Large intestine (tissue), 12 donors: ENCODE results near the gene DISP2. TPM values are rescaled to one million over a fixed set of nuclear protein-coding genes. Genes with fewer than 3 reads are reported as not detected.

Experiments used
- DNase-seq, 2 donors: peaks; one replicate each; pipeline versions ENCODE4 v3.0.0 to v3.0.0-alpha.2; 2013
- H3K27ac ChIP-seq: one replicate; pipeline ENCODE4 v1.5.1; 2013; ENCODE audit warnings: low read length
- H3K27me3 ChIP-seq: 2 replicates; pipeline ENCODE4 v1.6.1; 2013; ENCODE audit warnings: low read length; ENCODE audit not compliant: control insufficient read depth, insufficient read depth
- H3K36me3 ChIP-seq: 2 replicates; pipeline ENCODE4 v1.6.1; 2013; ENCODE audit warnings: low read length; ENCODE audit not compliant: control insufficient read depth, insufficient read depth
- H3K4me1 ChIP-seq: one replicate; pipeline ENCODE4 v1.6.1; 2013; ENCODE audit warnings: low read length; ENCODE audit not compliant: control insufficient read depth, insufficient read depth
- H3K4me3 ChIP-seq: one replicate; pipeline ENCODE4 v1.5.1; 2013; ENCODE audit warnings: low read length
- H3K9me3 ChIP-seq: one replicate; pipeline ENCODE4 v1.6.1; 2013; ENCODE audit warnings: mild to moderate bottlenecking, low read depth, low read length, moderate library complexity; ENCODE audit not compliant: control insufficient read depth
- WGBS: methylation state at CpG from one replicate; pipeline ENCODE4 v1.1.5; 2013; ENCODE audit warnings: low lambda C conversion rate; ENCODE audit not compliant: insufficient coverage; 5-methylcytosine and 5-hydroxymethylcytosine counted together
- long read RNA-seq, 11 donors: transcript quantifications; one replicate each; lab custom pipeline, GENCODE V29; 2026
- polyA plus RNA-seq: library from polyadenylated mRNA; unstranded; fragments of 120-200 nt; gene quantifications from one replicate; pipeline ENCODE4 v1.2.1, GENCODE V29; 2013

Gene DISP2, protein sequence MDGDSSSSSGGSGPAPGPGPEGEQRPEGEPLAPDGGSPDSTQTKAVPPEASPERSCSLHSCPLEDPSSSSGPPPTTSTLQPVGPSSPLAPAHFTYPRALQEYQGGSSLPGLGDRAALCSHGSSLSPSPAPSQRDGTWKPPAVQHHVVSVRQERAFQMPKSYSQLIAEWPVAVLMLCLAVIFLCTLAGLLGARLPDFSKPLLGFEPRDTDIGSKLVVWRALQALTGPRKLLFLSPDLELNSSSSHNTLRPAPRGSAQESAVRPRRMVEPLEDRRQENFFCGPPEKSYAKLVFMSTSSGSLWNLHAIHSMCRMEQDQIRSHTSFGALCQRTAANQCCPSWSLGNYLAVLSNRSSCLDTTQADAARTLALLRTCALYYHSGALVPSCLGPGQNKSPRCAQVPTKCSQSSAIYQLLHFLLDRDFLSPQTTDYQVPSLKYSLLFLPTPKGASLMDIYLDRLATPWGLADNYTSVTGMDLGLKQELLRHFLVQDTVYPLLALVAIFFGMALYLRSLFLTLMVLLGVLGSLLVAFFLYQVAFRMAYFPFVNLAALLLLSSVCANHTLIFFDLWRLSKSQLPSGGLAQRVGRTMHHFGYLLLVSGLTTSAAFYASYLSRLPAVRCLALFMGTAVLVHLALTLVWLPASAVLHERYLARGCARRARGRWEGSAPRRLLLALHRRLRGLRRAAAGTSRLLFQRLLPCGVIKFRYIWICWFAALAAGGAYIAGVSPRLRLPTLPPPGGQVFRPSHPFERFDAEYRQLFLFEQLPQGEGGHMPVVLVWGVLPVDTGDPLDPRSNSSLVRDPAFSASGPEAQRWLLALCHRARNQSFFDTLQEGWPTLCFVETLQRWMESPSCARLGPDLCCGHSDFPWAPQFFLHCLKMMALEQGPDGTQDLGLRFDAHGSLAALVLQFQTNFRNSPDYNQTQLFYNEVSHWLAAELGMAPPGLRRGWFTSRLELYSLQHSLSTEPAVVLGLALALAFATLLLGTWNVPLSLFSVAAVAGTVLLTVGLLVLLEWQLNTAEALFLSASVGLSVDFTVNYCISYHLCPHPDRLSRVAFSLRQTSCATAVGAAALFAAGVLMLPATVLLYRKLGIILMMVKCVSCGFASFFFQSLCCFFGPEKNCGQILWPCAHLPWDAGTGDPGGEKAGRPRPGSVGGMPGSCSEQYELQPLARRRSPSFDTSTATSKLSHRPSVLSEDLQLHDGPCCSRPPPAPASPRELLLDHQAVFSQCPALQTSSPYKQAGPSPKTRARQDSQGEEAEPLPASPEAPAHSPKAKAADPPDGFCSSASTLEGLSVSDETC (N-terminal part only)
- polyA plus RNA-seq, result 4.6 TPM
- long read RNA-seq, donor 1, result 0 reads
- long read RNA-seq, donor 2, result 0 reads
- long read RNA-seq, donor 3, result 0 reads
- long read RNA-seq, donor 4, result 0 reads
- long read RNA-seq, donor 5, full-length matches to known transcripts, result 1 of 1 reads
- long read RNA-seq, donor 5, partial matches to known transcripts, result 0 of 1 reads
- long read RNA-seq, donor 5, other reads (novel, unspliced or antisense), result 0 of 1 reads
- long read RNA-seq, donor 6, partial matches to known transcripts, result 0 of 1 reads
- long read RNA-seq, donor 6, other reads (novel, unspliced or antisense), result 0 of 1 reads
- long read RNA-seq, donor 7, full-length matches to known transcripts, result 3 of 3 reads
- long read RNA-seq, donor 7, partial matches to known transcripts, result 0 of 3 reads
- long read RNA-seq, donor 7, other reads (novel, unspliced or antisense), result 0 of 3 reads
- long read RNA-seq, donor 8, result 0 reads
- long read RNA-seq, donor 9, result 0 reads
- long read RNA-seq, donor 10, full-length matches to known transcripts, result 2 of 2 reads
- long read RNA-seq, donor 10, partial matches to known transcripts, result 0 of 2 reads
- long read RNA-seq, donor 10, other reads (novel, unspliced or antisense), result 0 of 2 reads
- long read RNA-seq, donor 11, full-length matches to known transcripts, result 1 of 1 reads
- long read RNA-seq, donor 11, partial matches to known transcripts, result 0 of 1 reads
- long read RNA-seq, donor 11, other reads (novel, unspliced or antisense), result 0 of 1 reads

DNA sequence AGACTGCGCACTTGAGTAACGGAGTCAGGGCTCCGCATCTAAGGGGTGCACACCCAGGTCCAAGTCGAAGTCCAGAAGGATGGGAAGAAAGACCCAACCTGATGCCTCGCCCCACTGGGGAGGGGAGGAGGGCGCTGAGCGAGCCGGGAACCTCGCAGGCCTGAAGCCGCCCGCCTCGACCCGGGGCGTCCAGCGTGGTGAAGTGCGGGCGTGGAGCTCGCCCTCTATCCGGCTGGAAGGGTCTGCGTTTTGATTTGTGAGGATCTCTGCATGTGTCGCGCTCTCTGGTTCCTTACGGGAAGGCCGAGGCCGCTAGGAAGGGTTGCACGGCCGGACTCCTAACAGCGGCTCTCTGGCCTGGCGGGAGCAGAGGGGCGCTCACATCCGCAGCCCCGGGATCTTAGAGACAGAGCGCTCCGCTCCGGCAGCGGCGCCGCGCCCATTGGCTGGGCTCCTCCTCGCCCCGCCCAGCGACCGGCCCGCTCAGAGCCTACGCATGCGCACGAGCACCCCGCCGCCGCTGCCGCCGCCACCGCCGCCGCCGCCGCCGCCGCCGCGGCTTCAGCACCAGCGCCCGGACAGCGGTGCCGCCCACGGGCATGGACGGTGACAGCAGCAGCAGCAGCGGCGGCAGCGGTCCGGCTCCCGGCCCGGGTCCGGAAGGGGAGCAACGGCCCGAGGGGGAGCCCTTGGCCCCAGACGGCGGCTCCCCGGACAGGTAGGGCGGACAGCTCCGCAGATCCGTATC lies at the start of gene DISP2:
Gene DISP2, plus strand, starts transcription at position 497 of the 748 bp plus-strand sequence. Its CDS starts 103 bp downstream, at position 600.
- H3K4me1 ChIP-seq, result peaks cover 42% of the 10 kb centered on the region
- peak within 1 kb of the TSS; percentile 81 for H3K27ac ChIP-seq
- no CpG with 5 or more reads among the region's 82 CpGs for WGBS
- H3K36me3 ChIP-seq, result peaks cover 31% of the 10 kb centered on the region
- no peaks in the 10 kb centered on the region for H3K27me3 ChIP-seq
- H3K9me3 ChIP-seq, result no peaks in the 10 kb centered on the region
- DNase-seq, result peak; percentile 82 to 94
- peak within 1 kb of the TSS; percentile 42 for H3K4me3 ChIP-seq

DNA sequence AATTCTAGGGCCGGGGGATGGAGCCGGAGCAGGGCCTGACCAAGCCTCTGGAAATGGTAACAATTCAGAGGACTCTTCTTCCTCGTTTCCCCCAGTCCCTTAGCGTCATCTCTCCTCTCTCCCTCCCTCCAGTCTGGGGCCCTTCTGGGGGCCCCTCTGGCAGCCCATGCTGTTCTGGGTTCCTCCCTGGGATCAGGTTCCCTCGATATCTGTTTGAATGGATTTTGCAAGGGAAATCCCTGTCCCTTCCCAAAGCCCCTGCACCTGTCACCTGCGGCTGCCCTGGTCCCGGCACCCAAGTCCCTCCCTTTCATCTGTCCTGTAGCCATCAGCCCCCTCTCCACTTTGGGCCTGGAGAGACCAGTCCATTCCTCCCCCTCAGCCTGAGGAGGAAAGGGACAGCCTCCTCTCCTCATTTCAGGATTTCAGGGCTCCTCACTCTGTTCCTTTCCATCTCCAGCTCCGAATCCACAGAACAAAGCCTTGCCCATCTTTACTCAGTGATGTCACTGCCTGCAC lies 48.6 kb upstream of the DISP2 start:
- H3K4me3 ChIP-seq, result no peak overlapping the region
- peaks cover 2% of the 10 kb centered on the region for H3K4me1 ChIP-seq
- no peak overlapping the region for H3K27ac ChIP-seq
- no peaks in the 10 kb centered on the region for H3K36me3 ChIP-seq
- H3K27me3 ChIP-seq, result peaks cover 17% of the 10 kb centered on the region
- H3K9me3 ChIP-seq, result no peaks in the 10 kb centered on the region
- WGBS, result no CpG with 5 or more reads among the region's 8 CpGs
- no peak for DNase-seq

- WGBS, result no CpG with 5 or more reads among the region's 4 CpGs
- no peak overlapping the region for H3K4me3 ChIP-seq
- peaks cover 17% of the 10 kb centered on the region for H3K27me3 ChIP-seq
- H3K27ac ChIP-seq, result no peak overlapping the region
- peaks cover 2% of the 10 kb centered on the region for H3K4me1 ChIP-seq
- H3K36me3 ChIP-seq, result no peaks in the 10 kb centered on the region
- no peaks in the 10 kb centered on the region for H3K9me3 ChIP-seq
- no peak for DNase-seq
Measured at GRCh38 chr15:40310001-40310959, 47.7 kb upstream of the DISP2 start.

- Histone ChIP-seq H3K9me3 (no peaks in the 10 kb centered on the region), H3K27ac (no peak overlapping the region), H3K4me3 (no peak overlapping the region), H3K36me3 (no peaks in the 10 kb centered on the region), H3K4me1 (peaks cover 2% of the 10 kb centered on the region), H3K27me3 (peaks cover 17% of the 10 kb centered on the region)
- DNase-seq, result no peak
- WGBS, result 67% methylated on average over 1 of the region's 3 CpGs
Measured at GRCh38 chr15:40310993-40311392, 47.0 kb upstream of the DISP2 start.

GRCh38 chr15:40312370-40313158 lies 45.5 kb upstream of the DISP2 start:
- peaks cover 2% of the 10 kb centered on the region for H3K4me1 ChIP-seq

GRCh38 chr15:40313531-40314398 lies 44.3 kb upstream of the DISP2 start:
- H3K36me3 ChIP-seq, result no peaks in the 10 kb centered on the region
- no CpG with 5 or more reads among the region's 10 CpGs for WGBS

More at GRCh38 chr15:40312370-40313158, 45.5 kb upstream of the DISP2 start:
- no peak for DNase-seq
- Histone ChIP-seq H3K27ac (no peak overlapping the region), H3K9me3 (no peaks in the 10 kb centered on the region), H3K36me3 (no peaks in the 10 kb centered on the region), H3K4me3 (no peak overlapping the region), H3K27me3 (peaks cover 20% of the 10 kb centered on the region)
- no CpG with 5 or more reads among the region's 10 CpGs for WGBS

GRCh38 chr15:40314723-40315276 lies 43.2 kb upstream of the DISP2 start:
- no peaks in the 10 kb centered on the region for H3K36me3 ChIP-seq

More at GRCh38 chr15:40313531-40314398, 44.3 kb upstream of the DISP2 start:
- Histone ChIP-seq H3K4me3 (no peak overlapping the region), H3K27ac (no peak overlapping the region), H3K4me1 (no peaks in the 10 kb centered on the region), H3K27me3 (peaks cover 20% of the 10 kb centered on the region), H3K9me3 (no peaks in the 10 kb centered on the region)
- peak in 1 of 2 donors; percentile 56 for DNase-seq

More at GRCh38 chr15:40314723-40315276, 43.2 kb upstream of the DISP2 start:
- no CpG with 5 or more reads among the region's 4 CpGs for WGBS
- Histone ChIP-seq H3K27me3 (peaks cover 16% of the 10 kb centered on the region), H3K4me1 (no peaks in the 10 kb centered on the region), H3K4me3 (no peak overlapping the region), H3K9me3 (no peaks in the 10 kb centered on the region), H3K27ac (no peak overlapping the region)
- no peak for DNase-seq
